ENCODE results near the gene XDH. TPM values are rescaled to one million over a fixed set of nuclear protein-coding genes. Genes with fewer than 3 reads are reported as not detected.

The XDH gene
- polyA plus RNA-seq, 10 donors = 0.03 to 0.14 TPM; not detected in 8

DNA sequence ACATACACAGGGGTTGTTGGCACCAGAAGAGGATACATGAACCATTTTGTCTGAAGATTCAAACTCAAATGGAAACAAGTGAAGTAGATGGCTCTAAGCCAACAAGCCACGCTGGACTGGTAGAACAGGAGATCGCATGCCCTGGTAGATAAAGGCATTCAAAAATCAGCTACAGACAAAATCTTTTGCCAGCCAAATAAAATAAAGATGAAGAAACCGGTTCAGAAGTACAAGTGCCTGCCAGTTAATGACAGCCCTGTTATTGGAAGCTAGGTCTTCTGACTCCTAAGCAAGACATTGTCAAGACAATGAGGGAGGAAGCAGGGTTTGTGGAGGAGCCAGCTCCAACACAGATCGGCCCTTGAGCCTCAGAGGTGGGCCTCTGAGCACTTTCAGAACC lies 128.3 kb downstream of the XDH start:
- no peak for DNase-seq

Other genes starting within 250 kb of the XDH start
- gene CAPN14, start 197.2 kb downstream of the XDH start, polyA plus RNA-seq (ENCODE audit: insufficient read length in 10 of 10) = under 1 TPM in 4 of 10 donors, not detected in 6; 0.04 to 0.11 (median 0.07) TPM
- 1 to 10 TPM; 3.1 to 5.0 (median 3.9) TPM for gene EHD3, start 180.6 kb downstream of the XDH start, polyA plus RNA-seq (ENCODE audit: insufficient read length in 10 of 10)
- gene SRD5A2, start 166.2 kb upstream of the XDH start, polyA plus RNA-seq (ENCODE audit: insufficient read length in 10 of 10) = under 1 TPM in 3 of 10 donors, not detected in 7; 0.04 to 0.08 (median 0.05) TPM

Data from muscle of back (tissue), 11 donors.